CD4-positive, alpha-beta T cell (primary cell): ENCODE data around the gene ATRAID. TPM values are rescaled to one million over a fixed set of nuclear protein-coding genes. Genes with fewer than 3 reads are reported as not detected.
"Not testable (repeated sequence)": the region's sequence is repeated elsewhere in the genome, so short reads cannot be mapped to it uniquely, and the experiment has no call there.

Experiments
- ATAC-seq: fragments of 200-7000 bp; cut with Tn5 transposase; one replicate; pipeline ENCODE4 v1.10.0; 2022; ENCODE audit warnings: mild to moderate bottlenecking; ENCODE audit not compliant: poor library complexity
- CTCF ChIA-PET: fragments of 350-600 bp; sonication (Branson Sonifier 250); formaldehyde crosslinking; loops from one replicate; lab custom pipeline; 2021; ENCODE audit warnings: antibody characterized with exemption, inconsistent platforms; lab: Charles Lee
- POLR2A ChIA-PET: fragments of 350-600 bp; sonication (Branson Sonifier 250); formaldehyde crosslinking; loops from one replicate; lab custom pipeline; 2021; ENCODE audit warnings: antibody characterized with exemption, inconsistent platforms; lab: Charles Lee
- DNase-seq, 14 experiments: peaks; one replicate each; pipeline ENCODE4 v3.0.0-alpha.2; 2013 to 2020; ENCODE audit warnings: mixed read lengths in 2 of 14
- H3K27ac ChIP-seq, 2 donors: one replicate each; pipeline versions ENCODE4 v1.5.1 to v1.7.0; 2013; ENCODE audit warnings: low read length in 2 of 2, low read depth in 1 of 2, mild to moderate bottlenecking in 1 of 2
- H3K27me3 ChIP-seq, 2 experiments: 1 replicate in 1 of 2; 2 replicates in 1 of 2; pipeline versions ENCODE4 v1.6.1 to v1.7.0; 2013; ENCODE audit warnings: low read length in 2 of 2, control low read depth in 1 of 2, mild to moderate bottlenecking in 1 of 2, moderate library complexity in 1 of 2; ENCODE audit not compliant: insufficient read depth in 2 of 2, control insufficient read depth in 1 of 2
- H3K36me3 ChIP-seq: one replicate; pipeline ENCODE4 v1.6.1; 2013; ENCODE audit warnings: low read length, control low read depth; ENCODE audit not compliant: insufficient read depth
- H3K4me1 ChIP-seq: one replicate; pipeline ENCODE4 v1.6.1; 2013; ENCODE audit warnings: low read length, control low read depth; ENCODE audit not compliant: insufficient read depth
- H3K4me3 ChIP-seq: one replicate; pipeline ENCODE4 v1.5.1; 2013; ENCODE audit warnings: mild to moderate bottlenecking, low read length, moderate library complexity
- H3K9me3 ChIP-seq, 2 experiments: 1 replicate in 1 of 2; 2 replicates in 1 of 2; pipeline versions ENCODE4 v1.6.1 to v1.7.0; 2013; ENCODE audit warnings: low read length in 2 of 2, mild to moderate bottlenecking in 2 of 2, control low read depth in 1 of 2, moderate library complexity in 1 of 2; ENCODE audit not compliant: control insufficient read depth in 1 of 2, insufficient read depth in 1 of 2
- H3K27ac Mint-ChIP-seq: one replicate; pipeline ENCODE4 v1.8.0; 2020; ENCODE audit warnings: mixed read lengths
- H3K27me3 Mint-ChIP-seq: one replicate; pipeline ENCODE4 v1.8.0; 2021; ENCODE audit warnings: mixed read lengths
- H3K36me3 Mint-ChIP-seq: one replicate; pipeline ENCODE4 v1.8.0; 2021; ENCODE audit warnings: low read depth, mixed read lengths
- H3K4me1 Mint-ChIP-seq: one replicate; pipeline ENCODE4 v1.8.0; 2021; ENCODE audit warnings: low read depth, mixed read lengths
- H3K4me3 Mint-ChIP-seq: one replicate; pipeline ENCODE4 v1.8.0; 2020; ENCODE audit warnings: mild to moderate bottlenecking, mixed read lengths
- H3K9me3 Mint-ChIP-seq: one replicate; pipeline ENCODE4 v1.8.0; 2020; ENCODE audit warnings: mixed read lengths
- CTCF ChIP-seq: fragments of 200-600 bp; IDR thresholded peaks from one replicate; pipeline ENCODE4 v1.8.0; 2022; ENCODE audit warnings: antibody characterized with exemption, mild to moderate bottlenecking
- intact Hi-C, 2 experiments: fragments of 100-400 bp; cut with DNase I in 1 of 2; cut with micrococcal nuclease in 1 of 2; formaldehyde crosslinking; loops; one replicate each; pipeline versions ENCODE4 v1.15.1 to v1.9.0; 2023 to 2025; cut with DNase I, micrococcal nuclease
- total RNA-seq, 174 experiments: library from RNA in 2 of 174; stranded (reverse) in 2 of 174; gene quantifications; one replicate each; pipeline ENCODE4 v1.2.3 and lab custom pipeline; 2021 to 2026

The ATRAID gene
- total RNA-seq, 2 experiments from 2014 or later: 79.1 to 82.5 TPM

- Mint-ChIP-seq H3K4me1 (no peaks in the 10 kb centered on the region), H3K4me3 (no peak overlapping the region), H3K36me3 (peaks cover 12% of the 10 kb centered on the region), H3K9me3 (no peaks in the 10 kb centered on the region), H3K27me3 (peaks cover 7% of the 10 kb centered on the region), H3K27ac (no peak overlapping the region)
- Histone ChIP-seq H3K27me3 (no peaks in the 10 kb centered on the region), H3K36me3 (no peaks in the 10 kb centered on the region), H3K9me3 (no peaks in the 10 kb centered on the region), H3K4me3 (no peak overlapping the region), H3K4me1 (no peaks in the 10 kb centered on the region), H3K27ac (no peak overlapping the region)
- ATAC-seq (no peak), DNase-seq (no peak)
- CTCF ChIA-PET: no interaction called here
- TF ChIP-seq CTCF: no peak
- intact Hi-C loops: loop anchor here in 1 of 2 experiments (5.0 kb wide), 1 partner anchor 42 kb away; no protein-coding TSS in a partner anchor
- POLR2A ChIA-PET: no interaction called here
Observed at GRCh38 chr2:27194538-27195354, 17.1 kb upstream of the ATRAID start.

GRCh38 chr2:27195799-27196198 lies 16.0 kb upstream of the ATRAID start:
- ATAC-seq, H3K36me3 ChIP-seq, POLR2A ChIA-PET, H3K4me1 ChIP-seq, H3K27me3 Mint-ChIP-seq, H3K4me3 ChIP-seq, H3K4me3 Mint-ChIP-seq, H3K9me3 ChIP-seq, H3K27ac Mint-ChIP-seq, H3K27ac ChIP-seq, H3K4me1 Mint-ChIP-seq, H3K9me3 Mint-ChIP-seq, CTCF ChIA-PET, DNase-seq, H3K27me3 ChIP-seq: not testable (repeated sequence)
- intact Hi-C loops: loop anchor here in 1 of 2 experiments (5.0 kb wide), 1 partner anchor 43 kb away; no protein-coding TSS in a partner anchor
- peaks cover 23% of the 10 kb centered on the region for H3K36me3 Mint-ChIP-seq

- H3K9me3 ChIP-seq, H3K27ac ChIP-seq, CTCF ChIA-PET, H3K9me3 Mint-ChIP-seq, H3K27me3 Mint-ChIP-seq, H3K27me3 ChIP-seq, H3K4me1 Mint-ChIP-seq, H3K4me1 ChIP-seq, ATAC-seq, H3K4me3 ChIP-seq, DNase-seq, H3K4me3 Mint-ChIP-seq, POLR2A ChIA-PET: not testable (repeated sequence)
- intact Hi-C loops: loop anchor here in 1 of 2 experiments (5.0 kb wide), 1 partner anchor 46 kb away; no protein-coding TSS in a partner anchor
- Mint-ChIP-seq H3K27ac (peak overlapping the region; percentile 53), H3K36me3 (peaks cover 45% of the 10 kb centered on the region)
- H3K36me3 ChIP-seq: peaks cover 18% of the 10 kb centered on the region
Observed at GRCh38 chr2:27198068-27198467, 13.8 kb upstream of the ATRAID start.

- H3K36me3 Mint-ChIP-seq: peaks cover 50% of the 10 kb centered on the region
- Histone ChIP-seq H3K36me3 (peaks cover 23% of the 10 kb centered on the region), H3K27ac (no peak overlapping the region), H3K4me3 (no peak overlapping the region), H3K27me3 (no peaks in the 10 kb centered on the region), H3K4me1 (no peaks in the 10 kb centered on the region), H3K9me3 (no peaks in the 10 kb centered on the region)
- no peak overlapping the region for H3K4me3 Mint-ChIP-seq
- no peaks in the 10 kb centered on the region for H3K27me3 Mint-ChIP-seq
- ChIA-PET POLR2A (no interaction called here), CTCF (no interaction called here)
- H3K4me1 Mint-ChIP-seq: no peaks in the 10 kb centered on the region
- peak overlapping the region; percentile 53 for H3K27ac Mint-ChIP-seq
- ATAC-seq (no peak), DNase-seq (no peak)
- H3K9me3 Mint-ChIP-seq: no peaks in the 10 kb centered on the region
- intact Hi-C loops: loop anchor here in 1 of 2 experiments (5.0 kb wide), 1 partner anchor 46 kb away; no protein-coding TSS in a partner anchor
- TF ChIP-seq CTCF: no peak
Observed at GRCh38 chr2:27198627-27199026, 13.2 kb upstream of the ATRAID start.
